ENCODE data around the gene POLR3A. TPM values are rescaled to one million over a fixed set of nuclear protein-coding genes. Genes with fewer than 3 reads are reported as not detected.

POLR3A gene
- total and polyA plus RNA-seq, 8 donors = 14.0 to 19.5 (median 17.6) TPM

GRCh38 chr10:77984986-77985385 is 44.3 kb downstream of the POLR3A start:
- Histone ChIP-seq H3K4me1 (peaks cover 0 to 6% of the 10 kb centered on the region in 2 donors), H3K27me3 (no peaks in the 10 kb centered on the region), H3K4me3 (no peak overlapping the region), H3K9me3 (no peaks in the 10 kb centered on the region), H3K36me3 (peaks cover under 1 to 99% of the 10 kb centered on the region in 2 donors), H3K27ac (no peak overlapping the region)
- no peak for DNase-seq
- ATAC-seq = no peak
- TF ChIP-seq, protein P1, sequence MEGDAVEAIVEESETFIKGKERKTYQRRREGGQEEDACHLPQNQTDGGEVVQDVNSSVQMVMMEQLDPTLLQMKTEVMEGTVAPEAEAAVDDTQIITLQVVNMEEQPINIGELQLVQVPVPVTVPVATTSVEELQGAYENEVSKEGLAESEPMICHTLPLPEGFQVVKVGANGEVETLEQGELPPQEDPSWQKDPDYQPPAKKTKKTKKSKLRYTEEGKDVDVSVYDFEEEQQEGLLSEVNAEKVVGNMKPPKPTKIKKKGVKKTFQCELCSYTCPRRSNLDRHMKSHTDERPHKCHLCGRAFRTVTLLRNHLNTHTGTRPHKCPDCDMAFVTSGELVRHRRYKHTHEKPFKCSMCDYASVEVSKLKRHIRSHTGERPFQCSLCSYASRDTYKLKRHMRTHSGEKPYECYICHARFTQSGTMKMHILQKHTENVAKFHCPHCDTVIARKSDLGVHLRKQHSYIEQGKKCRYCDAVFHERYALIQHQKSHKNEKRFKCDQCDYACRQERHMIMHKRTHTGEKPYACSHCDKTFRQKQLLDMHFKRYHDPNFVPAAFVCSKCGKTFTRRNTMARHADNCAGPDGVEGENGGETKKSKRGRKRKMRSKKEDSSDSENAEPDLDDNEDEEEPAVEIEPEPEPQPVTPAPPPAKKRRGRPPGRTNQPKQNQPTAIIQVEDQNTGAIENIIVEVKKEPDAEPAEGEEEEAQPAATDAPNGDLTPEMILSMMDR (IDR thresholded peaks at IDR 0.05) = no peak
- intact Hi-C loops (cut with DNase I) = no loop called here

DNA sequence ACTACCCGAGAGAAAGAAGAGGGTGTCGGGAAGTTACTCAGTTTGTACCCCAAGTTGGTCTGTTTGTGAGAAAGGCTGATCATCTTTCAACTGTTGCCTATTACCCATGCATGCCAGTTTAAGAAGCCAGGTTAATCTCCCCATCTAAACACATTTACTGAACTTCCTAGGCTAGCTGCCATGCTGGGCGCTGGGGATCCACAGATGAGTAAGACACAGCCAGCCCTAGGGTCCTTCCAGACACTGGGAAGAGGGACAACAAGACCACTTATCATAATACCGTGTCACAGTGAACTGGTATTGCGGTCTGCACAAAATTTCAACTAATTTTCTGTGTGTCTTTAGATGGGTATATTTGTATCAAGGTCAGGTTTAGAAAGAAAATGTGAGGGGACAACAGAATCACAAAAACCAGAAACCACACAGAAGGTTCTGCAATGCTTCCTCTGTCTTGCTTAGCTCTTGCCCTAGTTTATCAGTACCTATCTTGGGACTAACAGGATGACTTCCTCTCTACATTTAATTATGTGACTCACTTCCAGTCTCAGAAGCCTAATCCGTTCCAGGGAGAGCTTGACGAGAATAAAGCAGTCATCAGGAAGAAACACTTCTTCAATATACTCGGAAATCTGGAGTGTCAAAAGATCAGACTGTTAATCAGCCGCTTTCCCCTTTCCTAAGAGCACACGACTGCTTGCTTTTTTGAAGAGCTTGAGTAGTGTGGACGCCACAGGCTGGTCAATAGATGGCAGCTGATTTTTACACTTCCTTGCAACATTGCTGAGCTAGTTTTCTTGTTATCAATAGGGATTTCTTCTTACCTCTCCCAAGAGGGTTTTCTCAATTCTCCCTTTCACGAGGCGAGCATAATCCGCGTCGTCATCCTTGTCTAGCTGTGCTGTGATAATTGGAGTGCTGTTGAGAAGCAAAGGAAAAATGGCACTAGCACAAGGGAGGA is 45.7 kb downstream of the POLR3A start:
- Histone ChIP-seq H3K36me3 (peaks cover 0 to 99% of the 10 kb centered on the region in 2 donors), H3K4me1 (peaks cover 0 to 6% of the 10 kb centered on the region in 2 donors), H3K27me3 (no peaks in the 10 kb centered on the region), H3K27ac (no peak overlapping the region), H3K4me3 (no peak overlapping the region), H3K9me3 (no peaks in the 10 kb centered on the region)
- intact Hi-C loops (cut with DNase I) = no loop called here
- TF ChIP-seq, protein P1 (IDR thresholded peaks at IDR 0.05) = no peak
- ATAC-seq (no peak), DNase-seq (no peak)

GRCh38 chr10:77981281-77981680 is 48.0 kb downstream of the POLR3A start:
- Histone ChIP-seq H3K27me3 (no peaks in the 10 kb centered on the region), H3K36me3 (peaks cover 0 to 99% of the 10 kb centered on the region in 2 donors), H3K27ac (no peak overlapping the region), H3K4me1 (peaks cover 0 to 6% of the 10 kb centered on the region in 2 donors), H3K4me3 (no peak overlapping the region), H3K9me3 (no peaks in the 10 kb centered on the region)
- ATAC-seq (no peak), DNase-seq (no peak)
- intact Hi-C loops (cut with DNase I) = no loop called here
- TF ChIP-seq, protein P1 (IDR thresholded peaks at IDR 0.05) = no peak

- Histone ChIP-seq H3K9me3 (no peaks in the 10 kb centered on the region), H3K36me3 (peaks cover 0 to 85% of the 10 kb centered on the region in 2 donors), H3K4me1 (peaks cover 0 to 3% of the 10 kb centered on the region in 2 donors), H3K27me3 (no peaks in the 10 kb centered on the region), H3K27ac (no peak overlapping the region), H3K4me3 (no peak overlapping the region)
- TF ChIP-seq, protein P1 (IDR thresholded peaks at IDR 0.05) = no peak
- no peak for ATAC-seq
- intact Hi-C loops (cut with DNase I) = no loop called here
- DNase-seq = no peak
These were observed 50.1 kb downstream of the POLR3A start for GRCh38 chr10:77979221-77979620.

GRCh38 chr10:77978360-77978759 is 51.0 kb downstream of the POLR3A start:
- H3K27ac ChIP-seq = no peak overlapping the region
- intact Hi-C loops (cut with DNase I) = no loop called here
- peaks cover 0 to 76% of the 10 kb centered on the region in 2 donors for H3K36me3 ChIP-seq
- no peaks in the 10 kb centered on the region for H3K4me1 ChIP-seq
- DNase-seq = no peak
- no peak for ATAC-seq
- no peaks in the 10 kb centered on the region for H3K27me3 ChIP-seq
- TF ChIP-seq, protein P1 (IDR thresholded peaks at IDR 0.05) = no peak
- H3K9me3 ChIP-seq = no peaks in the 10 kb centered on the region
- no peak overlapping the region for H3K4me3 ChIP-seq
